Peyer's patch (tissue), 4 donors: ENCODE data around the gene SPATA13.
A peak's percentile ranks its signal among the peaks of the same experiment; 100 is the strongest.

ENCODE experiments used
- CTCF ChIP-seq, 6 experiments: fragments of 450-650 bp in 4 of 6; fragments of 200-600 bp in 2 of 6; sonication (generic) in 1 of 6; IDR thresholded peaks; one replicate each; pipeline ENCODE4 v1.5.1; 2017 to 2019; ENCODE audit warnings: antibody characterized with exemption in 6 of 6, mild to moderate bottlenecking in 3 of 6, moderate library complexity in 1 of 6
- POLR2A ChIP-seq, 2 donors: fragments of 450-650 bp; IDR thresholded peaks; one replicate each; pipeline ENCODE4 v1.5.1; 2017; ENCODE audit warnings: antibody characterized with exemption in 2 of 2, mild to moderate bottlenecking in 2 of 2, moderate library complexity in 2 of 2

GRCh38 chr13:24160458-24161009, at the start of gene SPATA13:
- TF ChIP-seq POLR2A (IDR thresholded peaks at IDR 0.05) (peak; percentile 74 to 90), CTCF (IDR thresholded peaks at IDR 0.05) (peak in 1 of 6 experiments; percentile 13)
